Mononuclear cell (primary cell): ENCODE measurements around the gene SYCE3. TPM values are rescaled to one million over a fixed set of nuclear protein-coding genes. Genes with fewer than 3 reads are reported as not detected.
"Not testable (repeated sequence)": the region's sequence is repeated elsewhere in the genome, so short reads cannot be mapped to it uniquely, and the experiment has no call there.

Experiments
- H3K27me3 ChIP-seq: 2 replicates; pipeline ENCODE4 v1.6.0; 2011; ENCODE audit warnings: low read length, control low read depth; ENCODE audit not compliant: insufficient read depth
- H3K4me1 ChIP-seq: 2 replicates; pipeline ENCODE4 v1.5.1; 2011; ENCODE audit warnings: mild to moderate bottlenecking, low read length, control low read depth; ENCODE audit not compliant: insufficient read depth
- H3K4me3 ChIP-seq: 2 replicates; pipeline ENCODE4 v1.5.1; 2011; ENCODE audit warnings: mild to moderate bottlenecking, low read length, moderate library complexity
- H3K9me3 ChIP-seq: 2 replicates; pipeline ENCODE4 v1.5.1; 2011; ENCODE audit warnings: low read depth, mild to moderate bottlenecking, control low read depth, low read length
- total RNA-seq: library from RNA; depleted of rRNA; stranded (reverse); fragments of >200 nt; gene quantifications from one replicate; pipeline ENCODE4 v1.2.3, GENCODE V29; 2012

Gene SYCE3
- total RNA-seq, 1 donor: not detected

- H3K9me3 ChIP-seq: not testable (repeated sequence)
These were observed 21.1 kb downstream of the SYCE3 start for GRCh38 chr22:50541667-50542026.

DNA sequence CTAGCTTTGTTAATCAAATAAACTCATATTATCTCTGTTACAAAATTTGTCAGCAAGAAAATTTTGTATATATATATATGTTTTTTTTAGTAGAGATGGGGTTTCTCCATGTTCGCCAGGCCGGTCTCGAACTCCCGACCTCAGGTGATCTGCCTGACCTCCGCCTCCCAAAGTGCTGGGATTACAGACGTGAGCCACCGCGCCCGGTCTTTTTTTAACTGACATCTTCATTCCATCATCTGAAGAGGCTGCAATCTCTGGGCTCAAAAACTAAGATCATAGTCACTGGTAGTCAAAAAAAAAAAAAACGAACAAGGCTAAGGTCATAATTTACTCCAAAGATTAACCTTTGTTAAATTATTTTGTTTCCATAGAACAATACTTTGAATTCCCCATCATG is 22.3 kb downstream of the SYCE3 start:
- Histone ChIP-seq H3K9me3 (no peaks in the 10 kb centered on the region), H3K27me3 (no peaks in the 10 kb centered on the region), H3K4me1 (peaks cover 100% of the 10 kb centered on the region), H3K4me3 (no peak overlapping the region)

More at GRCh38 chr22:50541667-50542026, 21.1 kb downstream of the SYCE3 start:
- H3K4me1 ChIP-seq: peaks cover 97% of the 10 kb centered on the region
- not testable (repeated sequence) for H3K27me3 ChIP-seq
- peak overlapping the region; percentile 10 for H3K4me3 ChIP-seq

DNA sequence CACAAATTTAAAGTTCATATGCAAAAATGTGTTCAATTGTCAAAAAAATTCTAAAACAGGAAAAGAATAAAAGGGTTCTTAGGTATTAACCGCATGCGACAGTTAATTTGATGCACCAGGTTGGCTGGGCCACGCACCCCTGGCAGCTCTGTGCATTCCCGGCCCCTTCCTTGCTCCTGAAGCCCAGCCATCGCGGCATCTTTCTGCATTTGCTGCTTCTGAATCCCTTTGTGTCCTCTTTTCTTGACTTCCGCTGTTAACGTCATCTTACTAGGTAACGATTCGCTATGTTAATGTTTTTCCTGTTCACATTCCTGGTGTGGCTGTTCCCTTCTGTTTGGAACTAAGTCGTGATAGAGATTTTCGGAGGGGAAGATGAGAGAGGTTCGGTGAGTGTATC is 25.0 kb downstream of the SYCE3 start:
- H3K9me3 ChIP-seq: no peaks in the 10 kb centered on the region
- H3K4me3 ChIP-seq: no peak overlapping the region
- peaks cover 100% of the 10 kb centered on the region for H3K4me1 ChIP-seq
- no peaks in the 10 kb centered on the region for H3K27me3 ChIP-seq

- H3K4me3 ChIP-seq: no peak overlapping the region
- H3K9me3 ChIP-seq: no peaks in the 10 kb centered on the region
- H3K27me3 ChIP-seq: no peaks in the 10 kb centered on the region
- H3K4me1 ChIP-seq: peaks cover 96% of the 10 kb centered on the region
These were observed 26.5 kb downstream of the SYCE3 start for GRCh38 chr22:50536226-50536625.

DNA sequence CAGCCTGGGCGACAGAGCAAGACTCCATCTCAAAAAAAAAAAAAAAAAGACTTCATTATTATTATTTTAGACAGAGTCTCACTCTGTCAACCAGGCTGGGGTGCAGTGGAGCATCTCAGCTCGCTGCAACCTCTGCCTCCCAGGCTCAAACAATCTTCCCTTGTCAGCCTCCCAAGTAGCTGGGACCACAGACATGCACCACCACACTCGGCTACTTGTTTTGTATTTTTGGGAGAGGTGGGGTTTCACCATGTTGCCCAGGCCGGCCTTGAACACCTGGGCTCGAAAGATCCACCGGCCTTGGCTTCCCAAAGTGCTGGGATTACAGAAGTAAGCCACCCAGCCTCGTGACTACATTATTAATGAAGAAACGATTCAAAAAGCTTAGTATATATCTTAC is 27.6 kb downstream of the SYCE3 start:
- no peak overlapping the region for H3K4me3 ChIP-seq
- H3K9me3 ChIP-seq: no peaks in the 10 kb centered on the region
- no peaks in the 10 kb centered on the region for H3K27me3 ChIP-seq
- H3K4me1 ChIP-seq: peaks cover 89% of the 10 kb centered on the region

GRCh38 chr22:50533856-50534711 is 28.6 kb downstream of the SYCE3 start:
- H3K9me3 ChIP-seq, H3K27me3 ChIP-seq, H3K4me3 ChIP-seq: not testable (repeated sequence)
- peaks cover 85% of the 10 kb centered on the region for H3K4me1 ChIP-seq

DNA sequence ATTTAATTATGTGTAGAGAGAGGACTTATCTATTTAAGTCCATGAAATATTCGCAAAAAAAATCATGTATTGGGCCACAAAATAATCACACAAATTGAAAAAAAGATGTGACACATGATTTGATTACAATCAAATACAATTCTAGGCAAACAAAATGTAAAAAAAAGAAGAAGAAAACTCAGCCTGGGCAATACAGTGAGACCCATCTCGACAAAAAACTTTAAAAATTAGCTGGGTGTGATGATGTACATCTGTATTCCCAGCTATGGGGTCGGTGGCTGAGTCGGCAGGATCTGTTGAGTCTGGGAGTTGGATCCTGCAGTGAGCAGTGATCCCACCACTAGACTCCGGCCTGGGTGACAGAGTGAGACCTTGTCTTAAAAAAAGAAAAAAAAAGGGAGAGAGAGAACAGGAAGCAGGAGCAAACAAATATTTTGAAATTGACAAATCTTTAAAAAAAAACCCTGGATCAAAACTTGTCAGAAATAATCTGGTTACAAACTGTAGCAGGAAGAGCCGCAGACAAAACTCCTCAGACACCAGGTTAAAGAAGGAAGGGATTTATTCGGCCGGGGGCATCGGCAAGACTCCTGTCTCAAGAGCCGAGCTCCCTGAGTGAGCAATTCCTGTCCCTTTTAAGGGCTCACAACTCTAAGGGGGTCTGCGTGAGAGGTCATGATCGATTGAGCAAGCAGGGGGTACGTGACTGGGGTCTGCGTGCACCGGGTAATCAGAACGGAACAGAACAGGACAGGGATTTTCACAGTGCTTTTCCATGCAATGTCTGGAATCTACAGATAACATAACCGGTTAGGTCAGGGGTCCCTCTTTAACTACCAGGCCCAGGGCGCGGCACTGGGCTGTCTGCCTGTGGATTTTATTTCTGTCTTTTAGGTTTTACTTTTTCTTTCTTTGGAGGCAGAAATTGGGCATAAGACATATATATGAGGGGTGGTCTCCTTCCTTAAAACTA is 29.6 kb downstream of the SYCE3 start:
- no peaks in the 10 kb centered on the region for H3K27me3 ChIP-seq
- H3K4me1 ChIP-seq: peaks cover 84% of the 10 kb centered on the region
- peak overlapping the region; percentile 94 for H3K4me3 ChIP-seq
- H3K9me3 ChIP-seq: no peaks in the 10 kb centered on the region

DNA sequence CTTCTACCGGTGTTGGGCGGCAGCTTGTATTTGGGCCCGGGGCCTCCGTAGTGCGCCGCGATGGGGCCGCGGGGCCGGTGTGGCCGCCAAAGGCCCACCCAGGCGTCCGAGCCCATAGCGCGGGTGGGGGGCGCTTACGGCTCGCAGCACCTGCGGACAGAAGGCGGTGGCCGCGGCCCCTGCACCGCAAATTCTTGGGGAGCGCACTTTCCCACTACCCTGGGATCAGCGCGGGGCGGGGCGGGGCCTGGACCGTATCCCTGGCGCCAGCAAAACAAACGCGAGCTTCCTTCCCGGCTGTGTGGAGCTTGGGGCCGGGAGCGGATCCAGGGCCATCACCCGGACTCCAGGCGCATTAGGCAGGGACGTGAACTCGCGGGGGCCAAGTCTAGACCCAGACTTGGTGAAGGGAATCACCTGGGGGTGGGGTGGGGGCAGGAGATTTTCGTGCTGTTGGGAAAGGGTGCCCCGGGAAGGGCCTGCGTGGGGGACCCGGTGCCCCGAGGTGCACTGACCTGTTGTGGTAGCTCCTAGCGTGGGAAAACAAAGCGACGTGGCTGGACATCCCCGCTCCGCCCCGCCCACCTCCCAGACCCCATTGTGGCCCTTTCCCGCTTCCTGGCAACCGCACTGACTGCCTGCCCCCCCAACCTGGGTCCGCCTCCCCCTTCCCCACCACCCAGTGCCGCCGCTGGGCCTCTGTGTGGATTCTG is 30.6 kb downstream of the SYCE3 start:
- Histone ChIP-seq H3K9me3 (no peaks in the 10 kb centered on the region), H3K4me1 (peaks cover 84% of the 10 kb centered on the region), H3K27me3 (no peaks in the 10 kb centered on the region), H3K4me3 (peak overlapping the region; percentile 94)

DNA sequence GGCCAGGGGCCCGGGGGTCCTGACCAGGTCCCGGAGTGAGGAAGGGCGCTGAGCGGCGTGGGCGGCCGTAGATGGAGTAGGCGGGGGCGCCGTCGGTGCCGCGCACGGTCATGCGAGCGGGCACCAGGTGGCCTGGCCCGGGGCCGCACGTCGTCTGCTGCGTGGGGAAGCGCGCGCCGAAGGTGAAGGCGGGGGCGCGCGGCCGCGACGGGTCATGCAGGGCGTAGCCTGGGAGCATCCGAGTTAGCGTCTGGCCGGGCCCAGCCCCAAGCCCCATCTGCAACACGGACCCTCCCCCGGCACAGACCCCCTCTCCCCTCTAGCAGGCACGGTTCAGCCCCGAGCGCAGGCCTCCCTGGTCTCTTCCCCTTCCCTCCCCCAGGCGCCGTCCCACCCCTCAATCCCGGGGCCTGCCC is 31.2 kb downstream of the SYCE3 start:
- no peaks in the 10 kb centered on the region for H3K9me3 ChIP-seq
- no peaks in the 10 kb centered on the region for H3K27me3 ChIP-seq
- peaks cover 84% of the 10 kb centered on the region for H3K4me1 ChIP-seq
- peak overlapping the region; percentile 94 for H3K4me3 ChIP-seq

GRCh38 chr22:50530877-50531545 is 31.7 kb downstream of the SYCE3 start:
- Histone ChIP-seq H3K9me3 (no peaks in the 10 kb centered on the region), H3K4me1 (peaks cover 80% of the 10 kb centered on the region), H3K27me3 (no peaks in the 10 kb centered on the region), H3K4me3 (peak overlapping the region; percentile 94)

- Histone ChIP-seq H3K9me3 (no peaks in the 10 kb centered on the region), H3K4me1 (peaks cover 75% of the 10 kb centered on the region), H3K4me3 (peak overlapping the region; percentile 94), H3K27me3 (no peaks in the 10 kb centered on the region)
These were observed 32.2 kb downstream of the SYCE3 start for GRCh38 chr22:50530580-50530876.

DNA sequence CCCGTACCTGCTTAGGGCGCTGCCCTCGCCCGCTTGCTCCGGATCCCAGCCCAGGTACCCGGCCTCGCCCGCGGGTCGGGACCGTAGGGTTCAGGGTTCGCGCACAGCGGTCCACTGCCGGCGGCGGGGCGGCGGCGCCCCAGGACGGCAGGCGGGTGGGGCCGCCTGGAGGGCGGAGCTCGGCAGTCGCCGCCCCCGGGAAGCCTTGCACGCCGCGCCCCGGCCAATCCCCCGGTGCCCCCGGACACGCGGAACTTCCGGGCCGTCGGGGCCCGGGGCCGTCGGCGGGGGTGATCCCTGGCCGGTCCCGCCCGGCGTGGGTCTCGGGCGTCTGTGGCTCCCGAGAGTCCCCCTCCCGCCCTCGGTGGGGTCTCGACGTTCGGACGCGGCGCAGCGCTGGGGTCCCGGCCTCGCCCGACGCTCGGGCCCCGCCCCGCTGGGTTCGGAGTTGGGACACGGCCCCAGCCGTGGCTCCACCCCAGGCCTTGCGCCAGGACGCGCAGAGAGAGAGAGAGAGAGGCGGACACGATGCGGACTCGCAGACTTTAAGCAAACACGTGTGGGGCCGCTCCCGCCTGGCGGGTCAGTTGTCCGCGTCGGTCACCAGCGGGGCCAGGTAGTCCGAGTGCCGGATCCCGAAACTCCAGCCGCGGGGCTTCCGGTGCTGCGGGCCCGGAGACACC is 32.7 kb downstream of the SYCE3 start, which contains the start of gene TYMP:
TYMP (minus strand) TSS at position 116 of the 683 bp plus-strand sequence. CDS start 303 bp downstream, outside the sequence.
- H3K9me3 ChIP-seq: no peaks in the 10 kb centered on the region
- no peaks in the 10 kb centered on the region for H3K27me3 ChIP-seq
- peak within 1 kb of the TSS; percentile 94 for H3K4me3 ChIP-seq
- peaks cover 74% of the 10 kb centered on the region for H3K4me1 ChIP-seq

DNA sequence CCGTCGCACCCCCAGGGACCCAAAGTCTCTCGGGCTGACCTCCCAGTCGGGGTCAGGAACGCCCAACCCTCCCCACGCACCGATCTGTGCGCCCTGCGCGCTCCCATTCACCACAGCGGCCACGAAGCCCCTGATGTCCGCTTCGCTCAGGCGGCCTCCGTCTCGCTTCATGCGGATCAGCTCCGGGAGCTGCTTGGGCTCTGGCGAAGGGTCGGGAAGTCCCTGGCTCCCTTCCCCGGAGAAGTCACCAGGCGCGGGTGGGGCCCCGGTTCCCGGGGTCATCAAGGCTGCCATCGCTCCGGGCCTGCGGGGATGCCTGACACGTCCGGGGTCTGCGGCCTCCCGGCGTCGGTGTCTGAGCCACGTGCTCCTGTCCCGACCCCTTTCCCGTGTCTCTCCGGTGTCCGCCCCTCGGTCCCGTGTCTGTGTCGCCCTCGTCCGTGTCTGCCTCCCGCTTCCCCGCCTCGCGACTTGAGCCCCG is 33.3 kb downstream of the SYCE3 start:
- H3K4me1 ChIP-seq: peaks cover 74% of the 10 kb centered on the region

More for the DNA sequence above, 33.3 kb downstream of the SYCE3 start:
- H3K9me3 ChIP-seq: no peaks in the 10 kb centered on the region
- no peaks in the 10 kb centered on the region for H3K27me3 ChIP-seq
- H3K4me3 ChIP-seq: peak overlapping the region; percentile 94
